ENCODE measurements around the gene OR10P1. TPM values are rescaled to one million over a fixed set of nuclear protein-coding genes. Genes with fewer than 3 reads are reported as not detected.

Gene OR10P1
- total RNA-seq, 8 experiments from 2014 or later = 0.25 to 1.1 (median 0.45) TPM; not detected in 5

DNA sequence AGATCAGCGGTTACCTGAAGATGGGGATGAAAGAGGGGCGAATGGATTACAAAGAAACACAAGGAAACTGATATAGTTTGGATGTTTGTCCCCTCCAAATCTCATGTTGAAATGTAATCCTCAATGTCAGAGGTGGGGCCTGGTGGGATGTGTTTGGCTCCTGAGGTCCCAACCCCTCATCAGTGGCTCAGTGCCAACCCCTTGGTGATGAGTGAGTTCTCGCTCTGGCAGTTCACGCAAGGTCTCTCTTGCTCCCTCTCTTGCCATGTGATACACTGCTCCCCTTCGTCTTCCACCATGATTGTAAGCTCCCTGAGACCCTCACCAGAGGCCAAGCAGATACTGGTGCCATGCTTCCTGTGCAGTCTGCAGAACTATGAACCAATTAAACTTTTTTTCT lies 43.0 kb downstream of the OR10P1 start:
- Histone ChIP-seq H3K4me1 (replicated peaks in 1 of 2) (no peaks in the 10 kb centered on the region), H3K4me3 (no peak overlapping the region), H3K27ac (no peak overlapping the region)
- in situ Hi-C loops (cut with MboI; ENCODE audit: low pct_unique_long_range_greater_than_20kb in 2 of 9, low sequenced_read_pairs in 9 of 9, unreplicated experiment in 9 of 9) = no loop called here
- 57 to 100% (median 82%) methylated on average over 1 to 4 of the region's 5 CpGs; no CpG with 5 or more reads in 3 of the 10 experiments for WGBS, 10 experiments
- no peak for ATAC-seq (replicated peaks in 6 of 8)

DNA sequence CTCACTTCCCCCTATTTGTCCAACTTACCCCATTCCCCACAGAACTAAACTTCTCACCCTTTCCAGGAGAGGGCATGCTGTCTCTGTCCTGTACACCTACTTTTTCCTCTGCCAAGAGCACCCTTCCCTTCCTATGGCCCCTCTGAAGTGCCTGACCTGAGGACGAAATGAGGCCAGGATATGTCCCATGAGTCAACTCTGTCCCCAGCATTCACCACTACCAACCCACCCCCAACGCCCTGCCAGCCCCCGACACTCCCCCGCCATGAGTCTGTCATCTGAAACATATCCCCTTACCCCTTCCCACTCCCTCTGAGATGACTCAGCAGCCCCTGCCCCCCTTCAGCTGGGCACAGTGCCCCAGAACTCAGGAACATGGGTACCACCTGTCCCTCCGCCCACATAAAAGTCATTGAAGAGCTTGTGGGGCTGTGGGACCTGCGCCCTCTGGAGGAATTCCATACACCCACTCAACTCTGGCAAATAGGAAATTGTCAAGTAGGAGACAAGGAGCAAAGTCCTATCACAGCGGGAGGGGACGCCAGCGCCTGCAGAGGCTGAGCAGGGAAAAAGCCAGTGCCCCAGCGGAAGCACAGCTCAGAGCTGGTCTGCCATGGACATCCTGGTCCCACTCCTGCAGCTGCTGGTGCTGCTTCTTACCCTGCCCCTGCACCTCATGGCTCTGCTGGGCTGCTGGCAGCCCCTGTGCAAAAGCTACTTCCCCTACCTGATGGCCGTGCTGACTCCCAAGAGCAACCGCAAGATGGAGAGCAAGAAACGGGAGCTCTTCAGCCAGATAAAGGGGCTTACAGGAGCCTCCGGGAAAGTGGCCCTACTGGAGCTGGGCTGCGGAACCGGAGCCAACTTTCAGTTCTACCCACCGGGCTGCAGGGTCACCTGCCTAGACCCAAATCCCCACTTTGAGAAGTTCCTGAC lies 44.7 kb downstream of the OR10P1 start:
- in situ Hi-C loops (cut with MboI; ENCODE audit: low pct_unique_long_range_greater_than_20kb in 2 of 9, low sequenced_read_pairs in 9 of 9, unreplicated experiment in 9 of 9) = no loop called here
- Histone ChIP-seq H3K4me1 (replicated peaks in 1 of 2) (no peaks in the 10 kb centered on the region), H3K4me3 (no peak overlapping the region), H3K27ac (no peak overlapping the region)
- ATAC-seq (replicated peaks in 6 of 8) = peak in 5 of 8 experiments; percentile 37 to 93 (median 80)
- 78 to 100% (median 88%) methylated on average over 1 to 6 of the region's 17 CpGs; no CpG with 5 or more reads in 6 of the 10 experiments for WGBS, 10 experiments

DNA sequence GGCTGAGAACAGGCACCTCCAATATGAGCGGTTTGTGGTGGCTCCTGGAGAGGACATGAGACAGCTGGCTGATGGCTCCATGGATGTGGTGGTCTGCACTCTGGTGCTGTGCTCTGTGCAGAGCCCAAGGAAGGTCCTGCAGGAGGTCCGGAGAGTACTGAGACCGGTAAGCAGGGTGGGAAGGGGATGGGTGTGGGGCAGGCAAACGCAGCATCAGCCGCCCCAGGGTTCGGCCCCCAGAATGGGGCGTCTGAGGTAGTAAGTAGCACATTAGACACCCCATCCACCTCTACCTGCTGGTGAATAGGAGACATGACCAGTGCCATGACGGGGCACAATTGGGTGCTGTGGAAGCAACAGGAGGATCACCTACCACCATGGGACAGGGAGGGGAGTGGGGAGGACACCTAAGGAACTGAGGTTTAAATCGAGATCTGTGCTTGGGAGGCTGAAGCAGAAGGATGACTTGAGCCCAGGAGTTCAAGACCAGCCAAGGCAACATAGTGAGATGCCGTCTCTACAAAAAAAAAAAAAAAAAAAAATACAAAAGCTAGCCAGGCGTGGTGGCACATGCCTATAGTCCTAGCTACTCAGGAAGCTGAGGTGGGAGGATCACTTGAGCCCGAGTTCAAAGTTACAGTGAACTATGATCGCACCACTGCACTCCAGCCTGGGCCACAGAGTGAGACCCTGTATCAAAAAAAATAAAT lies 45.5 kb downstream of the OR10P1 start:
- Histone ChIP-seq H3K27ac (no peak overlapping the region), H3K4me1 (replicated peaks in 1 of 2) (no peaks in the 10 kb centered on the region), H3K4me3 (no peak overlapping the region)
- ATAC-seq (replicated peaks in 6 of 8) = no peak
- 47 to 97% (median 75%) methylated on average over 1 to 11 of the region's 13 CpGs for WGBS, 10 experiments
- in situ Hi-C loops (cut with MboI; ENCODE audit: low pct_unique_long_range_greater_than_20kb in 2 of 9, low sequenced_read_pairs in 9 of 9, unreplicated experiment in 9 of 9) = no loop called here

DNA sequence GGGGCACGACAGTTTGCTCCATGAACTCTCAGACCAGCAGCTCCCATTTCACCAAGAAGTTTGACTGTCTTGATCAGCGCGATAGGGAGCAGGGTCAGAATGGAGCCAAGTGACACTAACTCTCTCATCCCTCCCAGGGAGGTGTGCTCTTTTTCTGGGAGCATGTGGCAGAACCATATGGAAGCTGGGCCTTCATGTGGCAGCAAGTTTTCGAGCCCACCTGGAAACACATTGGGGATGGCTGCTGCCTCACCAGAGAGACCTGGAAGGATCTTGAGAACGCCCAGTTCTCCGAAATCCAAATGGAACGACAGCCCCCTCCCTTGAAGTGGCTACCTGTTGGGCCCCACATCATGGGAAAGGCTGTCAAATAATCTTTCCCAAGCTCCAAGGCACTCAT lies 47.0 kb downstream of the OR10P1 start:
- no peak for ATAC-seq (replicated peaks in 6 of 8)
- no peak overlapping the region for H3K27ac ChIP-seq
- no peak overlapping the region for H3K4me3 ChIP-seq
- in situ Hi-C loops (cut with MboI; ENCODE audit: low pct_unique_long_range_greater_than_20kb in 2 of 9, low sequenced_read_pairs in 9 of 9, unreplicated experiment in 9 of 9) = no loop called here
- 60 to 100% (median 80%) methylated on average over 1 to 7 of the region's 7 CpGs; no CpG with 5 or more reads in 3 of the 10 experiments for WGBS, 10 experiments
- H3K4me1 ChIP-seq (replicated peaks in 1 of 2) = no peaks in the 10 kb centered on the region

DNA sequence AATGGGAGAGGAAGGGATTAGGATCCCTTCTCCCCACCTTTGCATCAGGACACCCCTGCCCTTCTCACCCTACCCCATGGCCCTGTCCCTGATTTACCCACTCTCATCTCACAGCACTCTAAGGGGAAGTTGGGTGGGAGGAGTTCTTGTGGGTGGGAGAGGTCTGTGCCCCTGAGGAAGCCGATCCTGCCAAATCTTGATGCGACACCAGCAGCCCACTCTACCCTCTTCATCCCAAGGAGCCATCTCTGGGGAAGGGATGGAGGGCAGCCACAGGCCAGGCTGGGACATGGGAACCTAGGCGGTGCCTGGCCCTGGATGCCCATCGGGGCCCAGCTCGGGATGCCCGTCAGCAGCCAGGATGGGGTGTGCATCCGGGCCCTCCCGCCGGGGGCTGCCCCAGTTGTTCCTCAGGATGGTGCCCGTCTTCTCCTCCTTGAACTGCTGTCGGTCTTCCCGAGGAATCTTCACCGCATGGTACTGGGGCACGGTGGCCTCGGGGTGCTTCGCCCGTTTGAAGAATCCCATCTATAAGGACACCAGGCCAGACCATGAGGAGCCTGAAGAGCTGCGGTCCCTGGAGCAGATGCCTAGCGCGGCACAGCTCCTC lies 48.2 kb downstream of the OR10P1 start:
- no peak for ATAC-seq (replicated peaks in 6 of 8)
- in situ Hi-C loops (cut with MboI; ENCODE audit: low pct_unique_long_range_greater_than_20kb in 2 of 9, low sequenced_read_pairs in 9 of 9, unreplicated experiment in 9 of 9) = no loop called here
- no peak overlapping the region for H3K27ac ChIP-seq
- H3K4me1 ChIP-seq (replicated peaks in 1 of 2) = no peaks in the 10 kb centered on the region
- H3K4me3 ChIP-seq = no peak overlapping the region
- WGBS, 10 experiments = 60 to 100% (median 89%) methylated on average over 2 to 4 of the region's 20 CpGs; no CpG with 5 or more reads in 6 of the 10 experiments

DNA sequence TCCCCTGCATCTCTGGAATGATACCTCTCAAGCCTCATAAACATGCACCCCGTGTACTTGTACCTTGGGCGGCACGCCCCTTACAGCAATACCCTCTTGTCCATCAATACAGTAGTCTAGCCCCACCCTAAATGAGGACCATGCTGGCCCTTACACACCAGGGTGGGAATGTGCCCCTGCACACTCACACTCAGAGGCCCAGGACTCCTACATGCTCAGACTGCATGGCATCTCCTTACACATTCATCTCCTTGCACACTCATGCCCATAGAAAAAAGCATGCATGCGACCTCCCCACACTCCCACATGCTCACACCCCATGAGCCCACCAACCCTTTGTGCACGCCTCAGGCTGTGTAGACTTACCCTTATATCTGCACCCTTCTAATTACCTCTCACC lies 49.0 kb downstream of the OR10P1 start:
- in situ Hi-C loops (cut with MboI; ENCODE audit: low pct_unique_long_range_greater_than_20kb in 2 of 9, low sequenced_read_pairs in 9 of 9, unreplicated experiment in 9 of 9) = no loop called here
- WGBS, 10 experiments = 0 to 93% (median 61%) methylated on average over 1 to 5 of the region's 5 CpGs; no CpG with 5 or more reads in 4 of the 10 experiments
- Histone ChIP-seq H3K27ac (no peak overlapping the region), H3K4me3 (no peak overlapping the region), H3K4me1 (replicated peaks in 1 of 2) (no peaks in the 10 kb centered on the region)
- ATAC-seq (replicated peaks in 6 of 8) = no peak

DNA sequence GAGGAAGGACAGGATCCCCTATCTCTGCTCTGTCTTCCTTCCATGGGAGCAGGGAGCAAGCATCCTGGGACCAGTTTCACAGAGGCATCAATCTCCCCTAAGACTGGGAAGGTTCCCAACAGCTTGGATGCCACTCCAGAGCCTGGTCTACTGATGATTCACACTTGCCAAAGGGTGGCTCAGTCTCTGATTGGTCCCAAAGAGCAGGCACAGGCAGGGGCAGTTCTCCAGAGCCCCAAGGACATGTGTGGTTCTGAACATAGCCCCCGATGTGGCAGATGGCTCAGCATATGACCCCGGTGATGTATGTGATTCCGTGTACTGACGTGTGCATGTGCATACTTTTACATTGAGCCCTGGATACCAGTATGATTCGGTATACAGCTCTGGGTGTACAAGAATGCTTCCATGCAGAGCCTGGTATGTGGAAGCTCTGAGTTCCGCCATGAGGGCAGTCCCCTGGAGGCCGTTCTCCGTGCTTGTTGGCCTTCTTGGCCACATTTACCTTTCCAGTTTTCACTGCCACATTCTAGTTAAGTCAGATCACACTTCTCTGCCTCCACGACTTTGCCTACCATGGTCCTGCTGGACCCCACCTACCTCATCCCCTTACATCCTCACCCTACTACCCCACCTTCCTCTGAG lies 49.8 kb downstream of the OR10P1 start:
- 63 to 95% (median 82%) methylated on average over 1 to 5 of the region's 9 CpGs; no CpG with 5 or more reads in 4 of the 10 experiments for WGBS, 10 experiments
- Histone ChIP-seq H3K4me1 (replicated peaks in 1 of 2) (no peaks in the 10 kb centered on the region), H3K27ac (no peak overlapping the region), H3K4me3 (no peak overlapping the region)
- in situ Hi-C loops (cut with MboI; ENCODE audit: low pct_unique_long_range_greater_than_20kb in 2 of 9, low sequenced_read_pairs in 9 of 9, unreplicated experiment in 9 of 9) = no loop called here
- ATAC-seq (replicated peaks in 6 of 8) = no peak

Other genes with a start within 250 kb of the OR10P1 start
- gene OR6C65, start 236.4 kb upstream of the OR10P1 start, total RNA-seq = not detected
- under 1 TPM in 1 of 8 experiments, not detected in 7; 0.33 TPM for gene OR6C76, start 210.6 kb upstream of the OR10P1 start, total RNA-seq
- under 1 TPM in 2 of 8 experiments, not detected in 6; 0.20 to 0.38 TPM for gene OR6C2, start 192.8 kb upstream of the OR10P1 start, total RNA-seq
- gene OR6C70, start 166.8 kb upstream of the OR10P1 start, total RNA-seq = under 1 TPM in 1 of 8 experiments, not detected in 7; 0.33 TPM
- not detected for gene OR6C68, start 144.5 kb upstream of the OR10P1 start, total RNA-seq
- gene OR6C4, start 87.3 kb upstream of the OR10P1 start, total RNA-seq = under 1 TPM in 3 of 8 experiments, not detected in 5; 0.10 to 0.28 (median 0.21) TPM
- under 1 TPM in 1 of 8 experiments, not detected in 7; 0.28 TPM for gene OR2AP1, start 64.4 kb upstream of the OR10P1 start, total RNA-seq
- 10 to 100 TPM in 5 of 8 experiments, 1 to 10 TPM in 2, under 1 TPM in 1; 0.92 to 26.2 (median 12.3) TPM for gene ITGA7, start 71.0 kb downstream of the OR10P1 start, total RNA-seq
- 100 to 1,000 TPM in 5 of 8 experiments, 10 to 100 TPM in 3; 65.7 to 166 (median 109) TPM for gene BLOC1S1, start 79.2 kb downstream of the OR10P1 start, total RNA-seq
- gene RDH5, start 83.5 kb downstream of the OR10P1 start, total RNA-seq = 10 to 100 TPM in 1 of 8 experiments, 1 to 10 TPM in 7; 1.4 to 23.6 (median 3.6) TPM
- gene CD63, start 92.1 kb downstream of the OR10P1 start, total RNA-seq = 1,000 to 10,000 TPM in 1 of 8 experiments, 100 to 1,000 TPM in 7; 313 to 1,570 (median 525) TPM
- 10 to 100 TPM in 4 of 8 experiments, 1 to 10 TPM in 4; 3.6 to 35.9 (median 9.1) TPM for gene GDF11, start 106.2 kb downstream of the OR10P1 start, total RNA-seq
- 100 to 1,000 TPM in 5 of 8 experiments, 10 to 100 TPM in 3; 81.9 to 148 (median 114) TPM for gene SARNP, start 180.8 kb downstream of the OR10P1 start, total RNA-seq
- gene ORMDL2, start 181.1 kb downstream of the OR10P1 start, total RNA-seq = 10 to 100 TPM; 13.1 to 42.0 (median 25.4) TPM
- gene DNAJC14, start 192.7 kb downstream of the OR10P1 start, total RNA-seq = 10 to 100 TPM; 22.0 to 41.1 (median 29.8) TPM
- gene MMP19, start 206.0 kb downstream of the OR10P1 start, total RNA-seq = 1 to 10 TPM in 5 of 8 experiments, under 1 TPM in 3; 0.16 to 3.8 (median 1.3) TPM

All from motor neuron (in vitro differentiated cells).